ENCODE measurements around the gene PLCL2.

DNA sequence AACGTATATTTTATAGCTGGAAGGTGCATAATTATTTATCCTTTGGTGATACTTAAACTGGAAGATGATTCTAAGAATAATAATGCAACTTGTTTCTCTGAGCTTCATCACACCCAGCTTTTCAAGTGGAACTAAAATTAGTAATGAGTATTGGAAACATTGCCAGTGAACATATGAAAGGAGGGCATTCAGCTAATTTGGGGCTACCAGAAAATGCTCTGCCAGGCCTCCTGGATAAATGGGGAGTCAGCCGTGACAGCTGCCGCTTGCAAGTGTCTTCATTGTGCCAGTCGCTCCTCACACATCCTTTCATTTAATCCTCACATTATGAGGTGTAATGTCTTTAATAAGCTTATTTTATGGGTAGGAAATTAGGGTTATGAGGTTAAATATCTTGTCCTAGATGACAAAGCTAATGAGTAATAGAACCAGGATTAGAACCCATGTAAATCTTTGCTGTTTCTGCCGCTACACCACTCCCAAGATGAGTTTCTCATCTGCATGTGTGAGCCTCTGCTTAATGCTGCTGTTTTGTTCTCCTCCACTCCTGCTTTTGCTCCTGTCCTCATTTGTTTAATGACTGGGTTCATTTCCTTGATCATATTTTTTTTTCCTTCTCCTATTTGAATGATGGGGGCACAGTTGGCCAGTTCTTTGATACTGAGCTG is 155.7 kb downstream of the PLCL2 start:
- no peak for TF ChIP-seq YY1 (IDR thresholded peaks at IDR 0.05; ENCODE audit: insufficient read depth, insufficient read length)
- no peak for TF ChIP-seq ZNF274 (IDR thresholded peaks at IDR 0.05; ENCODE audit: low read depth, low read length)
- TF ChIP-seq SUZ12 (IDR thresholded peaks at IDR 0.05; ENCODE audit: extremely low read depth, insufficient read depth, insufficient read length): no peak
